ENCODE measurements around the gene SORCS2.

SORCS2 gene

DNA sequence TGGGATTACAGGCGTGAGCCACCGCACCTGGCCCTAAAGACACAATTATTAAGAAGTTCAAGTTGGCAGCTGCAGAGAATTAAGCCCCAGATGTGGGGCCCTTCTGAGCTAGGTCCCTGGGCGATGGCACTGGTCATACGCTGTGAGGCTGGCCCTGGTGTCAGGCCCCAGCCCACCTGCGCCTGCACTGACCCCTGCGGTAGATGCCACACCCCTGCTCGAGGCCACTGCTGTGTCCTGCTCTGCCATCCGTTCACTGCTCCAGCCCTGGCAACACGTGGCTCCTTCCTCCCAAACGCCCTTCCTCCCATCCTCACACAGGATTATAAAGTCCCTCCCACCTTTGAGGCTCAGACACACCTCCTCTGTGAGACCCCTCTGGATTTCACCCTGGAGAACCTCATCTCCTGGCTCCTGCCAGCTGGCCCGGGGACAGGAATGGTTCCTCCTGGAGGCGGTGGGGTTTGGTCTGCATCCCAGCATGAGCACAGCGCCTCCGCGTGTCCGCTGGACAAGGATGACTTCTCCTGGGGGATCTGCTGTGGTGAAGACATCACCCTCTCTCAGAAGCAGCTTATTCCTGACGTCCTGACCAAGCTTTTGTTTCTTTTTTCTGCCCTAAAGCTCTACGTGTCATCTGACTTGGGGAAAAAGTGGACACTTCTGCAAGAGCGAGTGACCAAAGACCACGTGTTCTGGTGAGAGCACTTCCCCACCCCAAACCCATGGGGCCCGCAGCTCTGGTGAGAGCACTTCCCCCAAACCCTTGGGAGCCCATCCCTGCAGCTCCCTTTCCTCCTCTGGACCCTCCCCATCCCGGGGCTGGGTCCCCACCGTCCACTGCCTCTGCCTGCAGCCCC is 461.4 kb downstream of the SORCS2 start:
- no peaks in the 10 kb centered on the region for H3K9me3 ChIP-seq (ENCODE audit: control insufficient read depth, insufficient read depth, low read depth, low read length)
- peaks cover 44% of the 10 kb centered on the region for H3K4me1 ChIP-seq (ENCODE audit: control insufficient read depth, insufficient read depth, low read length)
- H3K9ac ChIP-seq (ENCODE audit: low read length), result no peak overlapping the region
- H3K27ac ChIP-seq (ENCODE audit: low read depth, low read length), result no peak overlapping the region
- no peaks in the 10 kb centered on the region for H3K36me3 ChIP-seq (ENCODE audit: control insufficient read depth, insufficient read depth, low read length)
- H3K4me3 ChIP-seq (ENCODE audit: low read depth, low read length), result no peak overlapping the region
- no peaks in the 10 kb centered on the region for H3K27me3 ChIP-seq (ENCODE audit: control insufficient read depth, insufficient read depth, low read length)

DNA sequence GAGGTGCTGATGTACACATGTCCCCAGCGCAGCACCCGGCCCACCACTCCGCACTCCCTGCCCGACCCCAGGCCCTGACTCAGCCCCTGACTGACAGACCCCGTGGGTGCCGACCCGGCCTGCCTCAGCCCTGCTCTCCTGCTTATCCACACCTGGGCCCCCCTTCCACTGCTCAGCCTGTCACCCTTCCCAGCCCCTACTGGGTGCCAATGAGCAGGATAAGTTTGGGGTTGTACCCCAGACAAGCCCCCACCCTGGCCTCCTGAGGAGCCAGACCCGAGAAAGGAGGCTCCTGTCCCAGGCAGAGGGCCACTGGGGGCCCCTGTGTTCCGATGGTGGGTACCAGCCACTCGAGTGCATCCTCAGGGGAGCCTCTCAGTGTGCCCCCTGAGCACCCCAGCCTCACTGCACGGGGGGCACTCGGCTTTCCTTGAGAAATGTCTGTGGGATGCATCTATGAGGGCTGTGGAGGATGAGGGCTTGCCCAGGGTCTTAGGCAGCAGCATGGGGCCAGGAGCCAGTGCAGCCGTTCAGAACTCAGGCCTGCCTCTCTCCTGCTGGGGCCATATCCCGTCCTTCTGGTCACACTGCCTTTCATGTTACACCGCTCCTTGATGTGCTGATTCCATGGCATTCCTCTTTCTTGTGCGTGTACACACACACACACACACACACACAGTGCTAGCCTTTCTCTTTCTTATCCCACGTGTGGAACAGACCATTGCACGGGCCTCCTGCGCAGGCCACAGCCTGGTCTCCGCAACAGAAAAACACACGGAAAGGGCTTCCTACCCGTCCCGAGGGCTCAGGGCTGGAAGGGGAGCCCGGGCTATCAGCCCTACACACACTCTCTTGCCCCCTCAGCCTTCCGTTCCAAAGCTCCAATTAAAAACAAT is 462.5 kb downstream of the SORCS2 start:
- no peaks in the 10 kb centered on the region for H3K36me3 ChIP-seq (ENCODE audit: control insufficient read depth, insufficient read depth, low read length)
- H3K9ac ChIP-seq (ENCODE audit: low read length), result peak overlapping the region; percentile 61
- no peaks in the 10 kb centered on the region for H3K27me3 ChIP-seq (ENCODE audit: control insufficient read depth, insufficient read depth, low read length)
- H3K9me3 ChIP-seq (ENCODE audit: control insufficient read depth, insufficient read depth, low read depth, low read length), result no peaks in the 10 kb centered on the region
- H3K4me1 ChIP-seq (ENCODE audit: control insufficient read depth, insufficient read depth, low read length), result peaks cover 44% of the 10 kb centered on the region
- H3K27ac ChIP-seq (ENCODE audit: low read depth, low read length), result peak overlapping the region; percentile 37; the same call in 1 of the 2 replicates
- H3K4me3 ChIP-seq (ENCODE audit: low read depth, low read length), result no peak overlapping the region; the same call in 1 of the 2 replicates

DNA sequence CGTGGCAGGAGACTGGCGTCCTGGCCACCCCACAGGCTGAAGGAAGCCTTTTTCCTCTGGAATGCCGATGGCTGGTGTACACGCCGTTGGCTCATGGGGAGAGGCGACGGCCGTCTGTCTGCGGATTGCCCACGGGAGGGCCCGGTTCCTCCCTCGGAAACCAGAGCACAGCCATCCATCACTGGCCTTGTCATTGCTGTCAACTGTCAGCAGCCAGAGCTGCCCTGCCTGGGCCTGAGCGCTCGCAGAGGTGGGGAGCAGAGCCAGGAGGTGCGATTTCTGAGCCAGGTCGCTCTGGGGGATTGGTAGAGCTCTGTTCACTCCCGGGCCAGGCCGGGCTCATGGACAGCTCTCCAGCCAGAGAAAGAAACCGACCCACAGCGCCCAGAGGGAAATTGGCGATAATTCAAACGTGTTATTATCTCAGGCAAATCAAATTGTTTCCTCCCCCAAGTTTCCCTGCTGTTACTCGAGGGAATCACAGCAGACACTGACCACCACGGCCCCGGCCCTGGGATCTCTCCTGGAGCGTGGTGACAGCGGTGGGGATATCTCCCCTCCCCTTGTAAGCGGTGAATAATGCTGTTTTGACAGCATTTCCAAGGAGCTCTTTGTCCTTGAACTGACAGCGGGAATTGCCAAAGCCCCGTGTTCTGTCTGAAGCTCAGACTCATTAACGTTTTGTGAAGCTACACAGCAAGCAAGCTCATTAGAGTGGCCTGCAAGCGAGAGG is 463.3 kb downstream of the SORCS2 start:
- Histone ChIP-seq H3K27me3 (ENCODE audit: control insufficient read depth, insufficient read depth, low read length) (no peaks in the 10 kb centered on the region), H3K4me3 (ENCODE audit: low read depth, low read length) (no peak overlapping the region; the same call in 1 of the 2 replicates), H3K4me1 (ENCODE audit: control insufficient read depth, insufficient read depth, low read length) (peaks cover 41% of the 10 kb centered on the region), H3K9ac (ENCODE audit: low read length) (peak overlapping the region; percentile 61), H3K27ac (ENCODE audit: low read depth, low read length) (peak overlapping the region; percentile 33; the same call in 1 of the 2 replicates), H3K9me3 (ENCODE audit: control insufficient read depth, insufficient read depth, low read depth, low read length) (no peaks in the 10 kb centered on the region), H3K36me3 (ENCODE audit: control insufficient read depth, insufficient read depth, low read length) (no peaks in the 10 kb centered on the region)

DNA sequence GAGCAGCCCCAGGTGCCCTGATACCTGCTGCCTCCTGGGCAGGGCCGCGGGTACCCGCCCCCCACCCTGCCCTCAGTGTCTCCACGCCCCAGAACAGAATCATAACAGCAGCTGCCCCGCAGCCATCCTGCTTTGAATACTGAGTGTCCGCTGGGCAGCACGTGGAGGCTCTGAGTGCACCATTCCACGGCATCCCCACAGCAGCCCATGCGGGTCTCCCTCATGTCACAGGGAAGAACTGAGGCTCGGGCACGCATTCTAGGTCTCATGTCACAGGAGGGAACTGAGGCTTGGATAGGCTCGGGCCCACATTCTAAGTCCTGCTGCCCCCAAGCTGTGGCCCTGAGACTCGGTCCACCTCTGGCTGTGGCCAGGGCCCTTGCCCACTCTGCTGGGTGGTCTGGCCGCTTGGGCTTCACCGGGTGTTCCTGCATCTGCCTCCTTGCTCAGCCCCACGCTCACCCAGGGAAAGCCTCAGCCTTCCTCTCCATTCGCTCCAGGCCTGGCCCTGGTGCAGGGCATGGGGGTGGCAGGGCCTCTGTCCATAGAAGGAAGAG is 464.0 kb downstream of the SORCS2 start:
- Histone ChIP-seq H3K9me3 (ENCODE audit: control insufficient read depth, insufficient read depth, low read depth, low read length) (no peaks in the 10 kb centered on the region), H3K27ac (ENCODE audit: low read depth, low read length) (no peak overlapping the region), H3K4me1 (ENCODE audit: control insufficient read depth, insufficient read depth, low read length) (peaks cover 41% of the 10 kb centered on the region), H3K36me3 (ENCODE audit: control insufficient read depth, insufficient read depth, low read length) (no peaks in the 10 kb centered on the region), H3K27me3 (ENCODE audit: control insufficient read depth, insufficient read depth, low read length) (no peaks in the 10 kb centered on the region), H3K4me3 (ENCODE audit: low read depth, low read length) (no peak overlapping the region), H3K9ac (ENCODE audit: low read length) (peak overlapping the region; percentile 35)

DNA sequence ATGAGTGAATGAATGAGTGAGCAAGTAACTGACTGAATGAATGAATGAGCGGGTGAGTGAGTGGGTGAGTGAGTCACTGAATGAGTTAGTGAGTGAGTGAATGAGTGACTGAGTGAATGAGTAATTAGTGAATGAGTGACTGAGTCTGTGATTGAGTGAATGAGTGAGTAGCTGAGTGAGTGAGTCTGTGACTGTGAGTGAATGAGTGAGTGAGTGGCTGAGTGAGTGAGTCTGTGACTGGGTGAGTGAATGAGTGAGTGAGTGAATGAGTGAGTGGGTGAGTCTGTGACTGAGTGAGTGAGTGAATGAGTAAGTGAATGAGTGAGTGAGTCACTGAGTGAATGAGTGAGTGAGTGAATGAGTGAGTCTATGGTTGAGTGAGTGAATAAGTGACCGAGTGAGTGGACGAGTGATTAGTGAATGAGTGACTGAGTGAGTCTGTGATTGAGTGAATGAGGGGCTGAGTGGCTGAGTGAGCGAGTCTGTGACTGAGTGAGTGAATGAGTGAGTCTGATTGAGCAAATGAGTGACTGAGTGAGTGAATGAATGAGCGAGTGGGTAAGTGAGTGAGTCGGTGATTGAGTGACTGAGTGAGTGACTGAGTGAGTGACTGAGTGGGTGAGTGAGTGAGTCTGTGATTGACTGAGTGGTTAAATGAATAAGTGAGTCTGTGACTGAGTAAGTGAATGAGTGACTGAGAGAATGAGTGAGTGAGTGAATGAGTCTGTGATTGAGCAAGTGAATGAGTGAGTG is 465.4 kb downstream of the SORCS2 start:
- Histone ChIP-seq H3K36me3 (ENCODE audit: control insufficient read depth, insufficient read depth, low read length) (no peaks in the 10 kb centered on the region), H3K9me3 (ENCODE audit: control insufficient read depth, insufficient read depth, low read depth, low read length) (no peaks in the 10 kb centered on the region), H3K27me3 (ENCODE audit: control insufficient read depth, insufficient read depth, low read length) (no peaks in the 10 kb centered on the region)

DNA sequence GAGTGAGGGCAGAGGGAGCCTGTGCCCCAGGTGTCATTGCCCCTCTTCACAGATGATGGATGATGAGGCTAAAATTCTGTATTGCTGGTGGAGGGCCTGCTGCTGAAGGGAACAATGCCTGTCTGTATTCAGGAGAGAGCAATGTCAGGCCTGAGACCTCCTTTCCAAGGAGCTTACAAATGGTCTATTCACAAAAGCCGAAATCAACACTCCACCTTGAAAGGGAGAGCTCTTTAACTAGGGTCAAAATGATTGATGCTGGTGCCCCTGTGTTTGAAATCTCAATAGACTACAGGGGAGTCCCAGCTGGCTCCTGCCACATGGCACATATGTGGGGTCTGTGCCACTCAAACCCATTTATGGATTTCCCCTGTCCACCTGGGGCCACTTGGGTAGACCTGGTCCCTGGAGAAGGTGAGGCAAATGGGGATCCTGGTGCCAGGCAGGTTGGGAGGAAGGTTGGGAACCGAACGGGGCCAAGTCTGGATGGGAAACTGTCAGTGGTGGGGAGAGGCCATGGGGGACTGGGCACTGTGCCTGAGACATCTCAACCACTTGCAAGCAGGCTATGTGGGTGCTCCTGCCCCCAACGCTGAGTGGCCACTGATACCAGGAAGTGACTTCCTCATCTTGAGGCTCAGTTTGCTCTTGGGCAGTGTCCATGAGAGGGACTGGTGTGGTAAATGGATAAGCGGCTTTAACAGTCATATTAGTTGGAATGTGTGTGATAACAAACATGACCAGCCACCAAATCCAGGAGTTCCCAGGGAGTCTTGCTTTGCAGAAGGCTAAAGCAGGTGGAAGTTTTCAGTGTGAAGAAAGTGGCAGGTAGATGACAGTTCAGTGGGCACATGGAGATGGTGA is 466.2 kb downstream of the SORCS2 start:
- no peaks in the 10 kb centered on the region for H3K27me3 ChIP-seq (ENCODE audit: control insufficient read depth, insufficient read depth, low read length)
- H3K27ac ChIP-seq (ENCODE audit: low read depth, low read length), result no peak overlapping the region
- no peaks in the 10 kb centered on the region for H3K9me3 ChIP-seq (ENCODE audit: control insufficient read depth, insufficient read depth, low read depth, low read length)
- no peak overlapping the region for H3K4me3 ChIP-seq (ENCODE audit: low read depth, low read length)
- peaks cover 36% of the 10 kb centered on the region; the same call in 1 of the 2 replicates for H3K4me1 ChIP-seq (ENCODE audit: control insufficient read depth, insufficient read depth, low read length)
- H3K9ac ChIP-seq (ENCODE audit: low read length), result no peak overlapping the region
- no peaks in the 10 kb centered on the region for H3K36me3 ChIP-seq (ENCODE audit: control insufficient read depth, insufficient read depth, low read length)

More for the DNA sequence above, 465.4 kb downstream of the SORCS2 start:
- Histone ChIP-seq H3K27ac (ENCODE audit: low read depth, low read length) (no peak overlapping the region), H3K4me1 (ENCODE audit: control insufficient read depth, insufficient read depth, low read length) (peaks cover 36% of the 10 kb centered on the region; the same call in 1 of the 2 replicates), H3K9ac (ENCODE audit: low read length) (no peak overlapping the region), H3K4me3 (ENCODE audit: low read depth, low read length) (no peak overlapping the region)

DNA sequence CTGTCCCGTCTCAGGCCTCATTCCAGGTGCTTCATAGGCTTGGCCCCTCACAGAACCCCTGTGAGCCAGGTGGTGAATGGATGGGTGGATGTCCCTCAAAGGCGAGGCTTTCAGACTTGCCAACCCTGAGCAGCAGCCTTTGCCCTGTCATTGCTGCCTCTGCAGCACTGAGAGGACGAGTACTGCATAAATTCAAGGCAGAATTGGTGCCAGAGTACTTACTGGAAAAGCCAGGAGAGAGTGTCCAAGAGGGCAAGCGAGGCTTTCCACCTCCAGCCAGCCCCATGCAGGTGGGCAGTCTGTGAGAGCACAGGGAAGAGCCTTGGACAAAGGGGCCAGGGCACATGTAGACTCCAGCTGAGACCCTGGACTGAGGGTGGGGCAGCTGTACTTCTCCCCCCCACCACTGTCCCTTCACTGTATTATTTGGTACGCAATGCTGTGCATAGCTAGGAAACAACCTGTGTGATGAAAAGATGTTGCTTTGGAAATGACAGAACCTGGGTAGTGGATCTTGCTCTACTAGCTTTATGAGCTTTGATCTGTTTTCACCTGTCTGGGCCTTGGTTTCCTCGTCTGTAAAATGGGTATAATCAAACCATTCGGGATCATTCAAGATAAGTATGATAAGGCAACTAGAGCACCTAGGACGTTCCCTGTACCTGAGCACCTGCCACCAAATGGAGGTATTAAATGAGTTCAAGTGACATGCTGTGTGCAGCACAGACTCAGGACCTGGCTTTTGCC is 467.3 kb downstream of the SORCS2 start:
- Histone ChIP-seq H3K36me3 (ENCODE audit: control insufficient read depth, insufficient read depth, low read length) (no peaks in the 10 kb centered on the region), H3K9ac (ENCODE audit: low read length) (no peak overlapping the region), H3K27me3 (ENCODE audit: control insufficient read depth, insufficient read depth, low read length) (no peaks in the 10 kb centered on the region), H3K4me3 (ENCODE audit: low read depth, low read length) (no peak overlapping the region), H3K9me3 (ENCODE audit: control insufficient read depth, insufficient read depth, low read depth, low read length) (no peaks in the 10 kb centered on the region), H3K27ac (ENCODE audit: low read depth, low read length) (no peak overlapping the region), H3K4me1 (ENCODE audit: control insufficient read depth, insufficient read depth, low read length) (peaks cover 34% of the 10 kb centered on the region; the same call in 1 of the 2 replicates)

DNA sequence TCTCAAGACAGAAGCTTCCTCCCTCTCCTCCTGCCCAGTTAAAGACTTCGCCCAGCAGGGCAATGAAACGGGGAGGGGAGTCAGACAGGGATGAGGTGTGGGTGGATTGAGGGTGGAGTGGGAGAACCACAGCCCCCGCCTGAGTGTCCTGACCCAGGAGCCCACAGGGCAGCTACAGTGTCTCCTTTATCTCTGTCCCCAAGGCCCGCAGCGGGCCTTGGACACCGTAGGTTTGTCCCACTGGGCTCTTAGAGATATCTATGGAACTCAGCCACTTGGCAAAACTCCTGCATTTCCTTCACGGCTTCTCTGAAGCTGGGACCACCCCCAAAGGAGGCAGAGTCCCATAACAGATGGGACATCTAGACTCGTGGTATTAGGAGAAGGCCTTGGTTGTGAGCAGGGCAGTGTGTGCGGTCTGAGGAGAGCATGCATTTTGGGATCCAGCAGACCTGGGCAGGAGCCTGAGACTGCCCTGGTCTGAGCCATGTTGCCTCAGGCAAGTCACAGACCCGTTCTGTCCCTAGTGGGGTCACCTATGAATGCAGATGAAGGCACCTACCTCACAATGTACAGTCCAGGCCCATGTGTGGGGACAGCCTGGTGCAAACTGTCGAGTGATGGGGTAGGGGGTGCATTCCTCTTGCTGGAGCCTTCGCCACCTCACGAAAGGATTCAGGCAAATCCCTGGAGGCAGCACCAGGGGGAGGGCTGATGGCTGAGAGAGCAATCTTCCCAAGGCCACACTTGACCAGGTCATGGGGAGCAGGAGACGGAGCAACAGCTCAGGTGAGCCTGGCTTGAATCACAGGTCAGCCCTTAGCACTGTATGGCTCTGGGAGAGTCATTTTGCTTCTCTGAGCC is 468.1 kb downstream of the SORCS2 start:
- Histone ChIP-seq H3K9ac (ENCODE audit: low read length) (no peak overlapping the region), H3K4me3 (ENCODE audit: low read depth, low read length) (no peak overlapping the region), H3K9me3 (ENCODE audit: control insufficient read depth, insufficient read depth, low read depth, low read length) (no peaks in the 10 kb centered on the region), H3K36me3 (ENCODE audit: control insufficient read depth, insufficient read depth, low read length) (no peaks in the 10 kb centered on the region), H3K27ac (ENCODE audit: low read depth, low read length) (no peak overlapping the region), H3K4me1 (ENCODE audit: control insufficient read depth, insufficient read depth, low read length) (peaks cover 26% of the 10 kb centered on the region; the same call in 1 of the 2 replicates), H3K27me3 (ENCODE audit: control insufficient read depth, insufficient read depth, low read length) (no peaks in the 10 kb centered on the region)
